Sigmoid colon (tissue), 7 donors: Measurements from ENCODE around the gene PREB. TPM values are rescaled to one million over a fixed set of nuclear protein-coding genes. Genes with fewer than 3 reads are reported as not detected.
"Not testable (repeated sequence)": the region's sequence is repeated elsewhere in the genome, so short reads cannot be mapped to it uniquely, and the experiment has no call there.

Experiments
- DNase-seq: peaks from one replicate; pipeline ENCODE4 v3.0.0-alpha.2; 2019
- H3K27ac ChIP-seq, 4 donors: fragments of 200-600 bp; sonication (generic); one replicate each; pipeline ENCODE4 v1.5.1; 2016 to 2019; ENCODE audit warnings: mild to moderate bottlenecking in 1 of 4
- H3K27me3 ChIP-seq, 3 donors: fragments of 200-600 bp; sonication (generic); one replicate each; pipeline ENCODE4 v1.5.1; 2019; ENCODE audit warnings: mild to moderate bottlenecking in 1 of 3
- H3K36me3 ChIP-seq, 4 donors: fragments of 200-600 bp; sonication (generic); one replicate each; pipeline ENCODE4 v1.5.1; 2016 to 2019
- H3K4me1 ChIP-seq, 4 donors: fragments of 200-600 bp; sonication (generic); one replicate each; pipeline ENCODE4 v1.5.1; 2017 to 2019
- H3K4me3 ChIP-seq, 4 donors: fragments of 200-600 bp; sonication (generic); one replicate each; pipeline ENCODE4 v1.5.1; 2017 to 2019; ENCODE audit warnings: mild to moderate bottlenecking in 2 of 4, moderate library complexity in 1 of 4
- H3K9me3 ChIP-seq, 4 donors: fragments of 200-600 bp in 3 of 4; sonication (generic) in 3 of 4; one replicate each; pipeline versions ENCODE4 v1.5.1 to v1.6.1; 2013 to 2019
- EP300 ChIP-seq, 4 donors: sonication (generic); formaldehyde crosslinking; IDR thresholded peaks; one replicate each; pipeline ENCODE4 v1.6.1; 2017; ENCODE audit warnings: antibody characterized with exemption in 4 of 4
- POLR2A ChIP-seq, 2 donors: fragments of 450-650 bp; IDR thresholded peaks; one replicate each; pipeline ENCODE4 v1.6.1; 2016; ENCODE audit warnings: antibody characterized with exemption in 2 of 2, mild to moderate bottlenecking in 2 of 2, moderate library complexity in 2 of 2
- POLR2AphosphoS5 ChIP-seq, 4 donors: sonication (generic); formaldehyde crosslinking; IDR thresholded peaks; one replicate each; pipeline ENCODE4 v1.6.1; 2017; ENCODE audit warnings: antibody characterized with exemption in 4 of 4
- WGBS, 2 donors: extraction: QIAGEN DNeasy Blood & Tissue Kit; methylation state at CpG; one replicate each; pipeline ENCODE4 v1.1.7; 2013; 5-methylcytosine and 5-hydroxymethylcytosine counted together
- intact Hi-C: fragments of 100-400 bp; cut with DNase I; formaldehyde crosslinking; loops from one replicate; pipeline ENCODE4 v1.15.1; 2023
- polyA plus RNA-seq, 3 donors: library from polyadenylated mRNA; stranded (reverse); fragments of 200-250 nt; gene quantifications; one replicate each; pipeline ENCODE4 v1.2.3, GENCODE V29; 2013
- total RNA-seq, 4 donors: library from RNA; depleted of rRNA; stranded (reverse); fragments of >200 nt; gene quantifications; one replicate each; pipeline ENCODE4 v1.1.0, GENCODE V29; 2016
- TF ChIP-seq, protein P1 (sequence below), 4 experiments: fragments of 450-650 bp in 3 of 4; fragments of 200-600 bp in 1 of 4; IDR thresholded peaks; one replicate each; pipeline ENCODE4 v1.5.1; 2016 to 2019; ENCODE audit warnings: antibody characterized with exemption in 4 of 4, mild to moderate bottlenecking in 3 of 4, moderate library complexity in 2 of 4
- donor health status: healthy with polysubstance abuse.
- donor health status: Bipolar disorder and iron deficiency.
- donor health status: healthy.

The PREB gene
- total and polyA plus RNA-seq, 7 donors = 28.2 to 58.5 (median 49.3) TPM

DNA sequence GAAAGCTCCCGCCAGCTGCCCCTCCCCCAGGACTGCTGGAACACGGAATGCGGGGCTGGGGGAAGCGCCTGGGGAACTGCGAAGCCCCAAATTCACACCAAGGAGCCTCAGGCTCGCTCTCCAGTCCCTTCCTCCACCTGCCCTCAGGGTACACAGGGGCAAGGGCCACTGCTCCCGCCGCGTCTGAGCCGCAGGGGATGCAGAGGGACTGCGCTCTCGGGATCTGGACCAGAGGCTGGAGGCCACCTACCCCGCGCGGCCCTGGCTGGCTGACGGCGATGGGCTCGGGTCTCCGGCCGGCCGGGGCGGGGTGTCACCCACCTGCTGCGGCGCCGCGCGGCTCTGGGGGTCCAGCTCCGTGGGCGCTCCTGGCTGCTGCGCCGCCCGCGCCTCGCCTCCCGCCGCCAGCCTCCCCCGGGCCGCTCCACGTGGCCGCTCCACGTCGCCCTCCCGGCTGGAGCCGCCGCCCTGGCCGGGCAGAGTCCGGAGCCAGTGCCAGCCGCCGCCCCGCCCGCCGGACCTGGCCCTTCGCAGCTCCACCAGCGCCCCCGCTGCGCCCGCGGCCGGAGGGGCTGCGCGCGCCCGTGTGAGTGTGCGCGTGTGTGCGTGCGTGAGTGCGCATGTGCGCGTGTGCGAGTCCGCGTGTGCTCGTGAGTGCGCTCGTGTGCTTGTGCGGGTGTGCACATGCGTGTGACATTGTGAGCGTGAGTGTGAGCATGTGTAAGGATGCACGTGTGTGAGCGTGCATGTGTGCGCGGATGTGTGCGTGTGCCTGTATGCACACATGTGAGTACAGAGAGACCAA is 15.7 kb downstream of the PREB start, which contains the start of gene CGREF1:
Gene CGREF1 (minus strand): TSS at position 604 of the 805 bp plus-strand sequence. CDS start 14,762 bp downstream, outside the sequence.
- no peak for DNase-seq
- intact Hi-C loops = no loop called here
- 2 to 5% methylated on average over 84 of the region's 84 CpGs for WGBS, 2 donors

DNA sequence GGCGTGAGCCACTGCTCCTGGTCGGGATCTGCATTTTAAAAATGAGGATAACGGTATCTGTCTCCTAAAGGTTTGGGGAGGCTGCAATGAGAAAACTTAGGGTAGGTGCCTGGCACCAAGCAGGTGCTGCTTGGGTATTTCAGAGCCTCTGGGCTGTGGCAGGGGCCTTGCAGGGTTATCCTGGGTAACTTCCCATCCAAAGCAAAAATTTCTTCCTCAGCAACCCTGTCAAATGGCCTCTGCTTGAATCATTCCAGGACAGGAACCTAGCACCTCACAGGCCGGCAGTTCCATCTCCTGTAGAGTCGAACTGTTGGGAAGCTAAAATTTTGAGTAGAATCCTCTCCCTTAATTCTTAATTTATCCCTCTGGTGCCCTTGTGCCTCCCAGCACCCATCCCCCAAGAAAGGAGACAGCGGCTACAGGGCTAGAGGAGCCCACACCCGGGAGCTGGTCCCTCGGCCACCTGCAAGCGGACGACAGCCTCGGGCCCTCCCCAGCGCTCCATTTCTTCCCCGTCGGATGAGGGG is 16.4 kb downstream of the PREB start:
- Histone ChIP-seq H3K4me1 (peaks cover 0 to 12% (median 10%) of the 10 kb centered on the region in 4 donors), H3K36me3 (no peaks in the 10 kb centered on the region), H3K4me3 (peak overlapping the region in 2 of 4 donors; percentile 39 to 44), H3K27me3 (peaks cover 16 to 33% (median 23%) of the 10 kb centered on the region in 3 donors), H3K27ac (no peak overlapping the region), H3K9me3 (no peaks in the 10 kb centered on the region)
- 33 to 35% methylated on average over 14 of the region's 14 CpGs for WGBS, 2 donors
- intact Hi-C loops = no loop called here
- TF ChIP-seq EP300 (IDR thresholded peaks at IDR 0.05) (no peak), POLR2AphosphoS5 (IDR thresholded peaks at IDR 0.05) (no peak), POLR2A (IDR thresholded peaks at IDR 0.05) (no peak)
- TF ChIP-seq, protein P1, sequence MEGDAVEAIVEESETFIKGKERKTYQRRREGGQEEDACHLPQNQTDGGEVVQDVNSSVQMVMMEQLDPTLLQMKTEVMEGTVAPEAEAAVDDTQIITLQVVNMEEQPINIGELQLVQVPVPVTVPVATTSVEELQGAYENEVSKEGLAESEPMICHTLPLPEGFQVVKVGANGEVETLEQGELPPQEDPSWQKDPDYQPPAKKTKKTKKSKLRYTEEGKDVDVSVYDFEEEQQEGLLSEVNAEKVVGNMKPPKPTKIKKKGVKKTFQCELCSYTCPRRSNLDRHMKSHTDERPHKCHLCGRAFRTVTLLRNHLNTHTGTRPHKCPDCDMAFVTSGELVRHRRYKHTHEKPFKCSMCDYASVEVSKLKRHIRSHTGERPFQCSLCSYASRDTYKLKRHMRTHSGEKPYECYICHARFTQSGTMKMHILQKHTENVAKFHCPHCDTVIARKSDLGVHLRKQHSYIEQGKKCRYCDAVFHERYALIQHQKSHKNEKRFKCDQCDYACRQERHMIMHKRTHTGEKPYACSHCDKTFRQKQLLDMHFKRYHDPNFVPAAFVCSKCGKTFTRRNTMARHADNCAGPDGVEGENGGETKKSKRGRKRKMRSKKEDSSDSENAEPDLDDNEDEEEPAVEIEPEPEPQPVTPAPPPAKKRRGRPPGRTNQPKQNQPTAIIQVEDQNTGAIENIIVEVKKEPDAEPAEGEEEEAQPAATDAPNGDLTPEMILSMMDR (IDR thresholded peaks at IDR 0.05) = no peak
- no peak for DNase-seq

More for the DNA sequence above, 15.7 kb downstream of the PREB start, which contains the start of gene CGREF1:
- no peak for TF ChIP-seq EP300 (IDR thresholded peaks at IDR 0.05)
- no peak for TF ChIP-seq POLR2AphosphoS5 (IDR thresholded peaks at IDR 0.05)
- TF ChIP-seq POLR2A (IDR thresholded peaks at IDR 0.05) = no peak
- TF ChIP-seq, protein P1 (IDR thresholded peaks at IDR 0.05) = no peak
- H3K4me1 ChIP-seq = peaks cover 0 to 18% (median 11%) of the 10 kb centered on the region in 4 donors
- H3K36me3 ChIP-seq = no peaks in the 10 kb centered on the region
- peak within 1 kb of the TSS in 3 of 4 donors; percentile 34 to 44 (median 39) for H3K4me3 ChIP-seq
- H3K27ac ChIP-seq = no peak within 1 kb of the TSS
- peaks cover 16 to 33% (median 23%) of the 10 kb centered on the region in 3 donors for H3K27me3 ChIP-seq
- no peaks in the 10 kb centered on the region for H3K9me3 ChIP-seq

- WGBS, 2 donors = 58 to 71% methylated on average over 2 of the region's 2 CpGs
- no peak overlapping the region for H3K27ac ChIP-seq
- peaks cover 0 to 12% (median 10%) of the 10 kb centered on the region in 4 donors for H3K4me1 ChIP-seq
- H3K4me3 ChIP-seq = no peak overlapping the region
- H3K27me3 ChIP-seq = peaks cover 16 to 33% (median 23%) of the 10 kb centered on the region in 3 donors
- intact Hi-C loops = no loop called here
- TF ChIP-seq POLR2A (IDR thresholded peaks at IDR 0.05) = no peak
- TF ChIP-seq, protein P1 (IDR thresholded peaks at IDR 0.05) = no peak
- TF ChIP-seq EP300 (IDR thresholded peaks at IDR 0.05) = no peak
- no peak for TF ChIP-seq POLR2AphosphoS5 (IDR thresholded peaks at IDR 0.05)
- H3K9me3 ChIP-seq = no peaks in the 10 kb centered on the region
- no peaks in the 10 kb centered on the region for H3K36me3 ChIP-seq
- no peak for DNase-seq
These were observed 18.9 kb downstream of the PREB start for GRCh38 chr2:27115519-27115918.

GRCh38 chr2:27111392-27112078 is 22.9 kb downstream of the PREB start:
- DNase-seq = not testable (repeated sequence)

GRCh38 chr2:27110603-27111352 is 23.7 kb downstream of the PREB start:
- H3K9me3 ChIP-seq, intact Hi-C loops, H3K27ac ChIP-seq, DNase-seq, H3K4me1 ChIP-seq, H3K36me3 ChIP-seq, H3K4me3 ChIP-seq: not testable (repeated sequence)
- peaks cover 0 to 13% (median 0%) of the 10 kb centered on the region in 3 donors for H3K27me3 ChIP-seq
- 84 to 85% methylated on average over 24 of the region's 24 CpGs for WGBS, 2 donors

More at GRCh38 chr2:27111392-27112078, 22.9 kb downstream of the PREB start:
- H3K4me1 ChIP-seq, H3K36me3 ChIP-seq, H3K27me3 ChIP-seq, H3K27ac ChIP-seq, intact Hi-C loops, H3K4me3 ChIP-seq, H3K9me3 ChIP-seq: not testable (repeated sequence)
- WGBS, 2 donors = 94 to 95% methylated on average over 49 of the region's 49 CpGs
